Tibial nerve (tissue), 4 donors: ENCODE results near the gene SUN5.

ENCODE experiments used
- EP300 ChIP-seq, 2 donors: sonication (generic); formaldehyde crosslinking; IDR thresholded peaks; one replicate each; pipeline ENCODE4 v1.6.1; 2017; ENCODE audit warnings: antibody characterized with exemption in 2 of 2, mild to moderate bottlenecking in 1 of 2
- POLR2A ChIP-seq, 2 donors: fragments of 450-650 bp; IDR thresholded peaks; one replicate each; pipeline ENCODE4 v1.6.1; 2017; ENCODE audit warnings: antibody characterized with exemption in 2 of 2, mild to moderate bottlenecking in 2 of 2, moderate library complexity in 2 of 2
- TF ChIP-seq, protein P1 (sequence below), 5 experiments: fragments of 200-600 bp in 3 of 5; fragments of 450-650 bp in 2 of 5; sonication (generic) in 3 of 5; IDR thresholded peaks; one replicate each; pipeline ENCODE4 v1.5.1; 2016 to 2019; ENCODE audit warnings: antibody characterized with exemption in 5 of 5, mild to moderate bottlenecking in 3 of 5, moderate library complexity in 2 of 5

DNA sequence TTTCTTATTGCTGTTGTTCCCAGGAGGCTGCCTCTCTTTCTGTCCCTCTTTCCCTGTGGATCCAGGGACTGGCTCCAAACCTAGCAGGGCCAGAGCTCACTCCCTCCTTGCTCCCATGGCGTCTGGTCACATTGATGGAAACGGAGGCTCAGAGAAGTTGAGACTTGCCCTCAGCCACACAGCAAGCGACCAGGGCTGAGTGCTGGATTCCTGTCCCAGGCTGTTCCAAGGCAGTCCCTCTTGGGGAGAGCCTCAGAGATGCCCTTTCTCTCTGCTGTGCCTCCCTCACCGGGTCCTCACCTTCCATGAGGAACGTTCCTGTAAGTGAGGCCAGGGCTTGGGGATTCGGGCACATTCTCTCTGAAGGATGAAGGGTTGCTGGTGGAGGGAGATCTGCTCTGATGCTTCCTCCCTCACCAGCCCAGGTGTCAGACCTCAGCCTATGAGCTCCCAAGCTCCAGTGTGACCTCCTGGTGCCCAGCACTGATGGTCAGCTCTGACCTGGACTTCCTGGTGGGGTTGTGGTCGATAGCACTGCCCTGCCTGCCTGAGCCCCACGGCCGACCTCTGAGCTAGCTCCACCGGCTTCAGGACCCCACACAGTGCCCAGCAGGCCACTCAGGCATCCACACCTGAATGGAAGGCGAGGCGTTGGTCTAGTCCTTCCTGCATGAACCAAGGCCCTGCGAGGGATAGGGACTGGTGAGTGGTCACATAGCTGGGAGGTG is 26.8 kb downstream of the SUN5 start:
- TF ChIP-seq, protein P1, sequence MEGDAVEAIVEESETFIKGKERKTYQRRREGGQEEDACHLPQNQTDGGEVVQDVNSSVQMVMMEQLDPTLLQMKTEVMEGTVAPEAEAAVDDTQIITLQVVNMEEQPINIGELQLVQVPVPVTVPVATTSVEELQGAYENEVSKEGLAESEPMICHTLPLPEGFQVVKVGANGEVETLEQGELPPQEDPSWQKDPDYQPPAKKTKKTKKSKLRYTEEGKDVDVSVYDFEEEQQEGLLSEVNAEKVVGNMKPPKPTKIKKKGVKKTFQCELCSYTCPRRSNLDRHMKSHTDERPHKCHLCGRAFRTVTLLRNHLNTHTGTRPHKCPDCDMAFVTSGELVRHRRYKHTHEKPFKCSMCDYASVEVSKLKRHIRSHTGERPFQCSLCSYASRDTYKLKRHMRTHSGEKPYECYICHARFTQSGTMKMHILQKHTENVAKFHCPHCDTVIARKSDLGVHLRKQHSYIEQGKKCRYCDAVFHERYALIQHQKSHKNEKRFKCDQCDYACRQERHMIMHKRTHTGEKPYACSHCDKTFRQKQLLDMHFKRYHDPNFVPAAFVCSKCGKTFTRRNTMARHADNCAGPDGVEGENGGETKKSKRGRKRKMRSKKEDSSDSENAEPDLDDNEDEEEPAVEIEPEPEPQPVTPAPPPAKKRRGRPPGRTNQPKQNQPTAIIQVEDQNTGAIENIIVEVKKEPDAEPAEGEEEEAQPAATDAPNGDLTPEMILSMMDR (IDR thresholded peaks at IDR 0.05), result no peak
- TF ChIP-seq EP300 (IDR thresholded peaks at IDR 0.05), result no peak
- no peak for TF ChIP-seq POLR2A (IDR thresholded peaks at IDR 0.05)
